HepG2 (cell line): Measurements from ENCODE around the gene MMUT. TPM values are rescaled to one million over a fixed set of nuclear protein-coding genes. Genes with fewer than 3 reads are reported as not detected.
A peak's percentile ranks its signal among the peaks of the same experiment; 100 is the strongest.

Experiments
- FOXP1 ChIP-seq, 2 experiments: fragments of 450-650 bp in 1 of 2; IDR thresholded peaks; 2 replicates each; pipeline ENCODE4 v1.6.1; 2017 to 2018; ENCODE audit warnings: antibody characterized with exemption in 1 of 2
- HDAC6 ChIP-seq: fragments of 200-600 bp; sonication (generic); IDR thresholded peaks from 2 replicates; pipeline ENCODE4 v1.7.0; 2017; ENCODE audit warnings: mild to moderate bottlenecking, antibody characterized with exemption, low read length, low read depth
- JUNB ChIP-seq: sonication (generic); formaldehyde crosslinking; IDR thresholded peaks from 2 replicates; pipeline ENCODE4 v1.8.0; 2022; ENCODE audit warnings: missing genetic modification reagents, mild to moderate bottlenecking, borderline replicate concordance
- NFE2 ChIP-seq: sonication (generic); formaldehyde crosslinking; IDR thresholded peaks from 2 replicates; pipeline ENCODE4 v1.4.0; 2020; ENCODE audit warnings: missing genetic modification reagents
- POGZ ChIP-seq: sonication (generic); formaldehyde crosslinking; IDR thresholded peaks from 2 replicates; pipeline ENCODE4 v1.4.0; 2020; ENCODE audit warnings: mild to moderate bottlenecking, missing genetic modification reagents
- RARA ChIP-seq: IDR thresholded peaks from 2 replicates; pipeline ENCODE4 v1.6.1; 2016; ENCODE audit warnings: missing genetic modification reagents, missing compliant biosample characterization
- RXRB ChIP-seq: IDR thresholded peaks from 2 replicates; pipeline ENCODE4 v1.6.1; 2016; ENCODE audit warnings: borderline replicate concordance, missing genetic modification reagents, missing compliant biosample characterization
- SOX5 ChIP-seq: IDR thresholded peaks from 2 replicates; pipeline ENCODE4 v1.6.1; 2016; ENCODE audit warnings: borderline replicate concordance
- THAP11 ChIP-seq: IDR thresholded peaks from 2 replicates; pipeline ENCODE4 v1.6.1; 2016; ENCODE audit warnings: missing biosample characterization, missing genetic modification reagents
- YEATS2 ChIP-seq: sonication (generic); formaldehyde crosslinking; IDR thresholded peaks from 2 replicates; pipeline ENCODE4 v1.4.0; 2020; ENCODE audit warnings: missing genetic modification reagents, borderline replicate concordance
- ZKSCAN5 ChIP-seq: sonication (generic); formaldehyde crosslinking; IDR thresholded peaks from 2 replicates; pipeline ENCODE4 v1.5.1; 2020; ENCODE audit warnings: mild to moderate bottlenecking, missing genetic modification reagents
- ZNF17 ChIP-seq: sonication (generic); formaldehyde crosslinking; IDR thresholded peaks from 2 replicates; pipeline ENCODE4 v1.5.0; 2020; ENCODE audit warnings: mild to moderate bottlenecking, missing genetic modification reagents
- ZNF607 ChIP-seq: sonication (generic); formaldehyde crosslinking; IDR thresholded peaks from 2 replicates; pipeline ENCODE4 v1.5.1; 2020; ENCODE audit warnings: missing genetic modification reagents, mild to moderate bottlenecking, borderline replicate concordance
- ZNF674 ChIP-seq: sonication (generic); formaldehyde crosslinking; IDR thresholded peaks from 2 replicates; pipeline ENCODE4 v1.5.0; 2020; ENCODE audit warnings: low read depth, mild to moderate bottlenecking, missing genetic modification reagents
- ZNF766 ChIP-seq: sonication (generic); formaldehyde crosslinking; IDR thresholded peaks from 2 replicates; pipeline ENCODE4 v1.5.0; 2020; ENCODE audit warnings: missing genetic modification reagents, borderline replicate concordance
- polyA plus RNA-seq, 8 experiments: library from polyadenylated mRNA; depleted of rRNA in 3 of 8; stranded (reverse) in 7 of 8; unstranded in 1 of 8; fragments of >200 nt; fragmentation: Illumina TruSeq in 4 of 8; extraction: Trizol in 4 of 8; gene quantifications; 2 replicates each; pipeline versions ENCODE4 v1.2.1 to v1.2.3, GENCODE V29; 2011 to 2016; ENCODE audit warnings: low read depth in 4 of 8, missing spikeins in 1 of 8, mixed read lengths in 1 of 8; ENCODE audit not compliant: insufficient read depth in 1 of 8
- total RNA-seq, 5 experiments: library from RNA; depleted of rRNA; stranded (reverse); fragments of >200 nt; fragmentation: Illumina TruSeq; extraction: Trizol; gene quantifications; 2 replicates each; pipeline ENCODE4 v1.2.3, GENCODE V29; 2016; ENCODE audit warnings: low read depth in 1 of 5
- TF ChIP-seq, protein P1 (sequence below): sonication (generic); formaldehyde crosslinking; conservative IDR thresholded peaks from 2 replicates; pipeline ENCODE4 v1.8.0; 2022; ENCODE audit warnings: low read depth, missing genetic modification reagents
- TF ChIP-seq, protein P2 (sequence below): sonication (generic); formaldehyde crosslinking; IDR thresholded peaks from 2 replicates; pipeline ENCODE4 v1.4.0; 2020; ENCODE audit warnings: missing genetic modification reagents, borderline replicate concordance
- TF ChIP-seq, protein P3 (sequence below): IDR thresholded peaks from 2 replicates; pipeline ENCODE4 v1.6.1; 2016; ENCODE audit warnings: mild to moderate bottlenecking
- TF ChIP-seq, protein P4 (sequence below), 2 experiments: sonication (generic) in 1 of 2; formaldehyde crosslinking in 1 of 2; IDR thresholded peaks; 2 replicates each; pipeline versions ENCODE4 v1.6.1 to v1.9.0; 2014 to 2022; ENCODE audit warnings: antibody characterized with exemption in 1 of 2, borderline replicate concordance in 1 of 2, inconsistent platforms in 1 of 2, low read depth in 1 of 2, missing genetic modification reagents in 1 of 2

The MMUT gene
- total and polyA plus RNA-seq, 2 of the 13 experiments (the other 11 are each of a cell fraction or from before 2014, with no cell fraction given) = 16.1 to 20.5 TPM

DNA sequence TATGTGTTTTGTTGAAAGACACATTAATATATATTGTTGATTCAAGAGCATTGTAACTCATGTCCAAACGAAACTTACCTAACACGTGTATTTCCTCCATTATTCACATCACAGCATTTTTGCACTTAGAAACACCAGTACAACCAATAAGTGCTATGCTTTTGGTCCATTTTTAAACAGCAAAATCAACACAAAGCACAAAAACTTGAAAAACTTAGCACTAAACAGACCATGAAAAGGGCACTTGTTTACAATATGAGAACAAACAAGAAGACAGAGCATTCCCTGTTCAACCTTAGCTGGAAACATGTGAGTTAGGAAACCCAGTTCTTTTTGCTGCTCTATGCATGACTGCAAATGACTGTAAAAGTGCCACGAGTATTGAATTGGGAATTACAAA, 46.3 kb upstream of the MMUT start (continued):
- TF ChIP-seq ZNF17 = no peak
- TF ChIP-seq ZNF766 (CRISPR knock-in tag) = no peak
- TF ChIP-seq, protein P1, sequence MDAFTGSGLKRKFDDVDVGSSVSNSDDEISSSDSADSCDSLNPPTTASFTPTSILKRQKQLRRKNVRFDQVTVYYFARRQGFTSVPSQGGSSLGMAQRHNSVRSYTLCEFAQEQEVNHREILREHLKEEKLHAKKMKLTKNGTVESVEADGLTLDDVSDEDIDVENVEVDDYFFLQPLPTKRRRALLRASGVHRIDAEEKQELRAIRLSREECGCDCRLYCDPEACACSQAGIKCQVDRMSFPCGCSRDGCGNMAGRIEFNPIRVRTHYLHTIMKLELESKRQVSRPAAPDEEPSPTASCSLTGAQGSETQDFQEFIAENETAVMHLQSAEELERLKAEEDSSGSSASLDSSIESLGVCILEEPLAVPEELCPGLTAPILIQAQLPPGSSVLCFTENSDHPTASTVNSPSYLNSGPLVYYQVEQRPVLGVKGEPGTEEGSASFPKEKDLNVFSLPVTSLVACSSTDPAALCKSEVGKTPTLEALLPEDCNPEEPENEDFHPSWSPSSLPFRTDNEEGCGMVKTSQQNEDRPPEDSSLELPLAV = no peak
- TF ChIP-seq JUNB = no peak
- TF ChIP-seq HDAC6 = no peak
- peak; percentile 69; the same call in 1 of the 2 replicates for TF ChIP-seq SOX5
- TF ChIP-seq ZNF674 (CRISPR knock-in tag) = no peak
- no peak for TF ChIP-seq ZKSCAN5 (CRISPR knock-in tag)
- no peak for TF ChIP-seq ZNF607 (CRISPR knock-in tag)
- TF ChIP-seq NFE2 (CRISPR knock-in tag) = no peak
- no peak; the same call in 1 of the 2 replicates for TF ChIP-seq THAP11 (CRISPR knock-in tag)
- TF ChIP-seq, protein P2, sequence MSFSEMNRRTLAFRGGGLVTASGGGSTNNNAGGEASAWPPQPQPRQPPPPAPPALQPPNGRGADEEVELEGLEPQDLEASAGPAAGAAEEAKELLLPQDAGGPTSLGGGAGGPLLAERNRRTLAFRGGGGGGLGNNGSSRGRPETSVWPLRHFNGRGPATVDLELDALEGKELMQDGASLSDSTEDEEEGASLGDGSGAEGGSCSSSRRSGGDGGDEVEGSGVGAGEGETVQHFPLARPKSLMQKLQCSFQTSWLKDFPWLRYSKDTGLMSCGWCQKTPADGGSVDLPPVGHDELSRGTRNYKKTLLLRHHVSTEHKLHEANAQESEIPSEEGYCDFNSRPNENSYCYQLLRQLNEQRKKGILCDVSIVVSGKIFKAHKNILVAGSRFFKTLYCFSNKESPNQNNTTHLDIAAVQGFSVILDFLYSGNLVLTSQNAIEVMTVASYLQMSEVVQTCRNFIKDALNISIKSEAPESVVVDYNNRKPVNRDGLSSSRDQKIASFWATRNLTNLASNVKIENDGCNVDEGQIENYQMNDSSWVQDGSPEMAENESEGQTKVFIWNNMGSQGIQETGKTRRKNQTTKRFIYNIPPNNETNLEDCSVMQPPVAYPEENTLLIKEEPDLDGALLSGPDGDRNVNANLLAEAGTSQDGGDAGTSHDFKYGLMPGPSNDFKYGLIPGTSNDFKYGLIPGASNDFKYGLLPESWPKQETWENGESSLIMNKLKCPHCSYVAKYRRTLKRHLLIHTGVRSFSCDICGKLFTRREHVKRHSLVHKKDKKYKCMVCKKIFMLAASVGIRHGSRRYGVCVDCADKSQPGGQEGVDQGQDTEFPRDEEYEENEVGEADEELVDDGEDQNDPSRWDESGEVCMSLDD (CRISPR knock-in tag) = no peak
- no peak for TF ChIP-seq RARA (CRISPR knock-in tag)
- TF ChIP-seq, protein P3, sequence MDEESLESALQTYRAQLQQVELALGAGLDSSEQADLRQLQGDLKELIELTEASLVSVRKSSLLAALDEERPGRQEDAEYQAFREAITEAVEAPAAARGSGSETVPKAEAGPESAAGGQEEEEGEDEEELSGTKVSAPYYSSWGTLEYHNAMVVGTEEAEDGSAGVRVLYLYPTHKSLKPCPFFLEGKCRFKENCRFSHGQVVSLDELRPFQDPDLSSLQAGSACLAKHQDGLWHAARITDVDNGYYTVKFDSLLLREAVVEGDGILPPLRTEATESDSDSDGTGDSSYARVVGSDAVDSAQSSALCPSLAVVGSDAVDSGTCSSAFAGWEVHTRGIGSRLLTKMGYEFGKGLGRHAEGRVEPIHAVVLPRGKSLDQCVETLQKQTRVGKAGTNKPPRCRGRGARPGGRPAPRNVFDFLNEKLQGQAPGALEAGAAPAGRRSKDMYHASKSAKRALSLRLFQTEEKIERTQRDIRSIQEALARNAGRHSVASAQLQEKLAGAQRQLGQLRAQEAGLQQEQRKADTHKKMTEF = peak; percentile 60
- no peak for TF ChIP-seq YEATS2
- peak; percentile 32; the same call in 1 of the 2 replicates for TF ChIP-seq RXRB
- TF ChIP-seq POGZ = 0 out of 2 replicates have a peak, but pooled peaks have one; percentile 22
- TF ChIP-seq, protein P4, sequence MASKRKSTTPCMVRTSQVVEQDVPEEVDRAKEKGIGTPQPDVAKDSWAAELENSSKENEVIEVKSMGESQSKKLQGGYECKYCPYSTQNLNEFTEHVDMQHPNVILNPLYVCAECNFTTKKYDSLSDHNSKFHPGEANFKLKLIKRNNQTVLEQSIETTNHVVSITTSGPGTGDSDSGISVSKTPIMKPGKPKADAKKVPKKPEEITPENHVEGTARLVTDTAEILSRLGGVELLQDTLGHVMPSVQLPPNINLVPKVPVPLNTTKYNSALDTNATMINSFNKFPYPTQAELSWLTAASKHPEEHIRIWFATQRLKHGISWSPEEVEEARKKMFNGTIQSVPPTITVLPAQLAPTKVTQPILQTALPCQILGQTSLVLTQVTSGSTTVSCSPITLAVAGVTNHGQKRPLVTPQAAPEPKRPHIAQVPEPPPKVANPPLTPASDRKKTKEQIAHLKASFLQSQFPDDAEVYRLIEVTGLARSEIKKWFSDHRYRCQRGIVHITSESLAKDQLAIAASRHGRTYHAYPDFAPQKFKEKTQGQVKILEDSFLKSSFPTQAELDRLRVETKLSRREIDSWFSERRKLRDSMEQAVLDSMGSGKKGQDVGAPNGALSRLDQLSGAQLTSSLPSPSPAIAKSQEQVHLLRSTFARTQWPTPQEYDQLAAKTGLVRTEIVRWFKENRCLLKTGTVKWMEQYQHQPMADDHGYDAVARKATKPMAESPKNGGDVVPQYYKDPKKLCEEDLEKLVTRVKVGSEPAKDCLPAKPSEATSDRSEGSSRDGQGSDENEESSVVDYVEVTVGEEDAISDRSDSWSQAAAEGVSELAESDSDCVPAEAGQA (IDR thresholded peaks at IDR 0.05; ENCODE audit: low read depth) = no peak
- TF ChIP-seq, protein P4 (CRISPR knock-in tag; IDR thresholded peaks at IDR 0.05; ENCODE audit: borderline replicate concordance) = no peak
- TF ChIP-seq FOXP1 (IDR thresholded peaks at IDR 0.05) = peak; percentile 10; the same call in 1 of the 2 replicates
- TF ChIP-seq FOXP1 (CRISPR knock-in tag; IDR thresholded peaks at IDR 0.05) = peak; percentile 72; the same call in 1 of the 2 replicates
